HepG2 (cell line): Measurements from ENCODE around the gene LRTM2. TPM values are rescaled to one million over a fixed set of nuclear protein-coding genes. Genes with fewer than 3 reads are reported as not detected.

Experiments used
- BCL3 ChIP-seq: sonication (generic); formaldehyde crosslinking; IDR thresholded peaks from 2 replicates; pipeline ENCODE4 v1.5.1; 2020; ENCODE audit warnings: mild to moderate bottlenecking, missing genetic modification reagents, moderate library complexity
- CC2D1A ChIP-seq: sonication (generic); formaldehyde crosslinking; IDR thresholded peaks from 2 replicates; pipeline ENCODE4 v1.8.1; 2023; ENCODE audit warnings: mild to moderate bottlenecking, missing genetic modification reagents
- CREM ChIP-seq, 2 experiments: sonication (generic) in 1 of 2; formaldehyde crosslinking in 1 of 2; IDR thresholded peaks; 2 replicates each; pipeline versions ENCODE4 v1.4.0 to v1.6.1; 2016 to 2020; ENCODE audit warnings: antibody characterized with exemption in 1 of 2, mild to moderate bottlenecking in 1 of 2, missing genetic modification reagents in 1 of 2
- FOXK1 ChIP-seq: sonication (generic); formaldehyde crosslinking; IDR thresholded peaks from 2 replicates; pipeline ENCODE4 v1.4.0; 2020; ENCODE audit warnings: low read depth, missing genetic modification reagents, borderline replicate concordance
- FOXO4 ChIP-seq: sonication (generic); formaldehyde crosslinking; conservative IDR thresholded peaks from 2 replicates; pipeline ENCODE4 v1.8.1; 2023; ENCODE audit warnings: missing genetic modification reagents
- HNRNPLL ChIP-seq: fragments of 200-400 bp; formaldehyde crosslinking; IDR thresholded peaks from 2 replicates; pipeline ENCODE4 v1.6.1; 2017; ENCODE audit warnings: mild to moderate bottlenecking, low read depth, low read length; ENCODE audit not compliant: poor library complexity, severe bottlenecking
- SP5 ChIP-seq: IDR thresholded peaks from 2 replicates; pipeline ENCODE4 v1.6.1; 2016; ENCODE audit warnings: low read depth, borderline replicate concordance
- THAP11 ChIP-seq: IDR thresholded peaks from 2 replicates; pipeline ENCODE4 v1.6.1; 2016; ENCODE audit warnings: missing biosample characterization, missing genetic modification reagents
- ZFY ChIP-seq: sonication (generic); formaldehyde crosslinking; IDR thresholded peaks from 2 replicates; pipeline ENCODE4 v1.4.0; 2020; ENCODE audit warnings: missing genetic modification reagents
- ZNF441 ChIP-seq: sonication (generic); formaldehyde crosslinking; IDR thresholded peaks from 2 replicates; pipeline ENCODE4 v1.7.0; 2021; ENCODE audit warnings: missing genetic modification reagents, borderline replicate concordance
- ZNF496 ChIP-seq: sonication (generic); formaldehyde crosslinking; IDR thresholded peaks from 2 replicates; pipeline ENCODE4 v1.8.1; 2023; ENCODE audit warnings: mild to moderate bottlenecking, moderate library complexity, missing genetic modification reagents; ENCODE audit not compliant: insufficient replicate concordance
- ZNF670 ChIP-seq: sonication (generic); formaldehyde crosslinking; IDR thresholded peaks from 2 replicates; pipeline ENCODE4 v1.8.0; 2022; ENCODE audit warnings: mild to moderate bottlenecking, missing genetic modification reagents, borderline replicate concordance
- ZNF770 ChIP-seq: sonication (generic); formaldehyde crosslinking; IDR thresholded peaks from 2 replicates; pipeline ENCODE4 v1.5.0; 2020; ENCODE audit warnings: mild to moderate bottlenecking, missing genetic modification reagents
- polyA plus RNA-seq, 8 experiments: library from polyadenylated mRNA; depleted of rRNA in 3 of 8; stranded (reverse) in 7 of 8; unstranded in 1 of 8; fragments of >200 nt; fragmentation: Illumina TruSeq in 4 of 8; extraction: Trizol in 4 of 8; gene quantifications; 2 replicates each; pipeline versions ENCODE4 v1.2.1 to v1.2.3, GENCODE V29; 2011 to 2016; ENCODE audit warnings: low read depth in 4 of 8, missing spikeins in 1 of 8, mixed read lengths in 1 of 8; ENCODE audit not compliant: insufficient read depth in 1 of 8
- total RNA-seq, 5 experiments: library from RNA; depleted of rRNA; stranded (reverse); fragments of >200 nt; fragmentation: Illumina TruSeq; extraction: Trizol; gene quantifications; 2 replicates each; pipeline ENCODE4 v1.2.3, GENCODE V29; 2016; ENCODE audit warnings: low read depth in 1 of 5
- TF ChIP-seq, protein P1 (sequence below): sonication (generic); formaldehyde crosslinking; IDR thresholded peaks from 2 replicates; pipeline ENCODE4 v1.5.0; 2020; ENCODE audit warnings: mild to moderate bottlenecking, missing genetic modification reagents

LRTM2 gene
- total and polyA plus RNA-seq, 2 of the 13 experiments (the other 11 are each of a cell fraction or from before 2014, with no cell fraction given), result 0.09 TPM; not detected in 1

DNA sequence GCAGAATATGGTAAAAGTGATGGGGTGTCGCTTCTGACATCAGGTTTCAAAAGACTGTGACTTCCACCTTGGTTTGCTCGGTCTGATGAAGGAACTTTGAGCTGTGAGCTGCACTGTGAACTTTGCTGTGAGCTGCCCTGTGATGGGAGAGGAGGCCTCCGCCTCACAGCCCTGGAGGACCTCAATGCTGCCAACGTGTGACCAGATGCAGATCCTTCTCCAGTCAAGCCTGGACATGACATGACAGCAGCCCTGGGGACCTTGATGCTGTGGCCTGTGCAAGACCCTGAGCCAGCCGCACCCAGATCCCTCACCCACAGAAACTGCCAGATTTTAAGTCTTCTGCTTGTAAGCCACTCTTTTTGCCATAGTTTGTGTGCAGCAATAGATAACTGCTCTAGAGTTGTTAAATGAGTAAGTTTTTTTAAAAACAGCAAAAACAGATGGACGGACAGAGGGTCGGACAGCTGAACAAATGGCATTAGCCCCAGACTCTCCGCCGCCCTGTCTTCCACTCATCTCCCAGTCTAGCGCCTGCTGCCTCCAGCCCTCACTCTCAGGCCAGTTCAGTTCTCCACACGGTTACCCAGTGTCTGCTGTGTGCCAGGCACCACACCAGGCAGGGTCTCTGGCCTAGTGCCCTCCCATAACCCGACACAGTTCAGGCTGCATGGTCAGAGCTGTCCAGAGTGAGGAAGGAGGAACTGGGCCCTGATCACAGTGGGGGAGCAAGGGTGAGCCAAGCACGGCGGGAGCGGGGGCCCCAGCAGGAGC is 13.1 kb upstream of the LRTM2 start (continued):
- TF ChIP-seq THAP11 (CRISPR knock-in tag), result peak; percentile 51
- TF ChIP-seq FOXO4 (CRISPR knock-in tag), result 0 out of 2 replicates have a peak, but pooled peaks have one; percentile 90
- no peak for TF ChIP-seq HNRNPLL
- no peak for TF ChIP-seq FOXK1 (CRISPR knock-in tag)
- TF ChIP-seq ZNF496 (CRISPR knock-in tag), result no peak
- TF ChIP-seq, protein P1, sequence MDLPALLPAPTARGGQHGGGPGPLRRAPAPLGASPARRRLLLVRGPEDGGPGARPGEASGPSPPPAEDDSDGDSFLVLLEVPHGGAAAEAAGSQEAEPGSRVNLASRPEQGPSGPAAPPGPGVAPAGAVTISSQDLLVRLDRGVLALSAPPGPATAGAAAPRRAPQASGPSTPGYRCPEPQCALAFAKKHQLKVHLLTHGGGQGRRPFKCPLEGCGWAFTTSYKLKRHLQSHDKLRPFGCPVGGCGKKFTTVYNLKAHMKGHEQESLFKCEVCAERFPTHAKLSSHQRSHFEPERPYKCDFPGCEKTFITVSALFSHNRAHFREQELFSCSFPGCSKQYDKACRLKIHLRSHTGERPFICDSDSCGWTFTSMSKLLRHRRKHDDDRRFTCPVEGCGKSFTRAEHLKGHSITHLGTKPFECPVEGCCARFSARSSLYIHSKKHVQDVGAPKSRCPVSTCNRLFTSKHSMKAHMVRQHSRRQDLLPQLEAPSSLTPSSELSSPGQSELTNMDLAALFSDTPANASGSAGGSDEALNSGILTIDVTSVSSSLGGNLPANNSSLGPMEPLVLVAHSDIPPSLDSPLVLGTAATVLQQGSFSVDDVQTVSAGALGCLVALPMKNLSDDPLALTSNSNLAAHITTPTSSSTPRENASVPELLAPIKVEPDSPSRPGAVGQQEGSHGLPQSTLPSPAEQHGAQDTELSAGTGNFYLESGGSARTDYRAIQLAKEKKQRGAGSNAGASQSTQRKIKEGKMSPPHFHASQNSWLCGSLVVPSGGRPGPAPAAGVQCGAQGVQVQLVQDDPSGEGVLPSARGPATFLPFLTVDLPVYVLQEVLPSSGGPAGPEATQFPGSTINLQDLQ (CRISPR knock-in tag), result no peak
- TF ChIP-seq BCL3, result no peak
- TF ChIP-seq ZNF770 (CRISPR knock-in tag), result no peak
- TF ChIP-seq SP5 (CRISPR knock-in tag), result no peak
- TF ChIP-seq ZFY (CRISPR knock-in tag), result peak; percentile 27; the same call in 1 of the 2 replicates
- no peak for TF ChIP-seq CC2D1A (CRISPR knock-in tag)
- no peak for TF ChIP-seq ZNF441
- no peak for TF ChIP-seq ZNF670
- TF ChIP-seq CREM (IDR thresholded peaks at IDR 0.05), result no peak
- TF ChIP-seq CREM (CRISPR knock-in tag; IDR thresholded peaks at IDR 0.05), result no peak
- TF ChIP-seq, all 625 proteins: peak for 40
